Measurements from ENCODE around the gene TREH.

TREH gene

DNA sequence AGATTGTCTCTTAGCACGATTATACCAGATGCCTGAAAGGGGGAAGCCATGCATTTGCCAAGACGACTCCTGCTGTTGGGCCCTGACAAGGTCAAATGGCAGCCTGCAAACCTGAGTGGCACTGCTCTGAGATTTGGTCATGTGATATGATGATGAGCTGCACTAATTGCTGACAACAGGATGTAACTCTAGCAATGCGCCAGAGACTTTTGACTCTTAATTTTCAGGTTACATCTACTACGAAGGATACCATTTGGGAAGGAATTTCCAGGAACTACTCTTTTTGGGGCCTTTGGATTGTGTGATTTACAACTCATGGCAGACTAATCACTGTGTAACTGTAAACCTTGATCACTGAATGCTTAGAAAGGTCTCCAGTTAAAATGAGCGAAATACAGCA, 13.1 kb downstream of the TREH start:
- DNase-seq (ENCODE audit: low read depth in 3 of 3) = no peak

DNA sequence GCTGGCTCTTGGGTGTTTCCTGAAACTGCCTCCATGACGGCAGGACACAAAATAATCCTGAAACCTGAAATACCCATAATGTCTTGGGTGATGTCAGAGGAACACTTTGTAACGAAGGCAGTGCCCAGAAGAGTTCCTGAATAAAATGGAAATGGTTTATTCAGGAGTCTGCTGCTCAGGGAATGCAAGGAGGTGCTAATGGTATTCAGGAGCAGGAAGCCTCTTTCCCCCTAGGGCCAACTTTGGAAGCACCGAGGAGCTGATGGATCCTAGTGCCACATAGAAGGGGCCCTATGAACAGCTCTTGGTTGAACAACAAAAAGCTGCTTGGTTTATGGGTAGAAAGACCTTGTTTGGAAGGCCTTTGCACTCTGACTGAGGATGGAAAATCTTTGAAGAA, 15.5 kb downstream of the TREH start:
- DNase-seq (ENCODE audit: low read depth in 3 of 3) = no peak

DNA sequence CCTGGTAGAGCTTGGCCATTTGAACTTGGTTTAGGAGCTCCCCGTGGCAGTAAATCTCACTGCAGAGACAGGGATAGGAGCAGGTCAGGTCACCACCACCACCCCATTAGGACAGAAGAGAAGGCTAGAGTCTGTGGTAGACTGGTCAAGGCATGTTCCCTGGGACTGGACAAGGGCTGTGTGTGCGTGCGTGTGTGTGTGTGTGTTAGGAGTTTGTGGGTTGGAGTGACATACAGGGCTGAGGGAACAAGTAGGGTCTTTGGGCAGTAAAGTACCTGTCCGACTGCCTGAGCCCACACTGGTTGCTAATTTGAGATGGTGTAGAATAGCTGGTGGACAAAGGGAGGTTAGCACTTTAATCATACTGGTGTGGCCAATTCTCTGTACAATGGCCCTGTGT, 16.1 kb downstream of the TREH start:
- DNase-seq (ENCODE audit: low read depth in 3 of 3) = no peak

DNA sequence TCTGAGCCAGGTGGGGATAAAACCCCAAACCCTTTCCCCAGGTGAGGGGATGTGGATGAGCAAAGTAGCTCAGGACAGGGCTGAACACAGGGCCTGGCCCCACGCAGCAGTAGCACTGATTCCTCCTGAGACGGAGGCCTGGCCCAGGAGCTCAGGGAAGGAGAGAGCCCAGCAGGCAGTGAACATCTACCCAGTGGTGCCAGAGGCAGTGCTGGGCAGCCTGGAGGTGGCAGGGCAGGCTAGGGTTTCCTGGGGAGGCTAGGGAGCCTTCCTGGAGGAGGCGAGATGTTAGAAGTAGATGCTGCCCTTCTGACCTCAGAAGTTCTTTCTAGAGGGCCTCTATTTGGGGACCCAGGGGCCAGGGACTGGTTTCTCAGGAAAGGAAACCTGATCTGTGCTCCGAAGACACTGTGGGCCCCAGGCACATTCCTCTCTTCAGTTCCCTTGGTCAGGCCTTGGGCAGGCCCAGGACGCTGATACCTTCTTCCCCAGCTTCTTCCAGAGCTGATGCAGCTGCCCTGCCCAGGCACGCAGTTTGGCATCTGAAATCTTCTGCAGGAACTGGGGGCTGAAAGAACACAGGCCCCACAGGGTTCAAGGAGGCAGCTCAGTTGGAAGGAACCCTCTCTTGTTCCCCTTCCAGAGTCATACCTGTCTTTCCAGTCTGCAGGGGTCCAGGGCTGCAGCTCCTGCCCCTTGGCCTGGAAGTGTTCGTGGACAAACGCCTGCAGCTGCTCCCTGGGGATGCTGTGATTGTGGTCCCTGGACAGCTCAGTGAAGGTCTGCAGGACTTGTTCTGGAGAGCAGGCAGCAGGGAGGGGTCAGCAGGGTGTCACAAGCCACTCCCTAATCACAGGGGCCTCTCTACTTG, 16.8 kb downstream of the TREH start:
- no peak for DNase-seq (ENCODE audit: low read depth in 3 of 3)

DNA sequence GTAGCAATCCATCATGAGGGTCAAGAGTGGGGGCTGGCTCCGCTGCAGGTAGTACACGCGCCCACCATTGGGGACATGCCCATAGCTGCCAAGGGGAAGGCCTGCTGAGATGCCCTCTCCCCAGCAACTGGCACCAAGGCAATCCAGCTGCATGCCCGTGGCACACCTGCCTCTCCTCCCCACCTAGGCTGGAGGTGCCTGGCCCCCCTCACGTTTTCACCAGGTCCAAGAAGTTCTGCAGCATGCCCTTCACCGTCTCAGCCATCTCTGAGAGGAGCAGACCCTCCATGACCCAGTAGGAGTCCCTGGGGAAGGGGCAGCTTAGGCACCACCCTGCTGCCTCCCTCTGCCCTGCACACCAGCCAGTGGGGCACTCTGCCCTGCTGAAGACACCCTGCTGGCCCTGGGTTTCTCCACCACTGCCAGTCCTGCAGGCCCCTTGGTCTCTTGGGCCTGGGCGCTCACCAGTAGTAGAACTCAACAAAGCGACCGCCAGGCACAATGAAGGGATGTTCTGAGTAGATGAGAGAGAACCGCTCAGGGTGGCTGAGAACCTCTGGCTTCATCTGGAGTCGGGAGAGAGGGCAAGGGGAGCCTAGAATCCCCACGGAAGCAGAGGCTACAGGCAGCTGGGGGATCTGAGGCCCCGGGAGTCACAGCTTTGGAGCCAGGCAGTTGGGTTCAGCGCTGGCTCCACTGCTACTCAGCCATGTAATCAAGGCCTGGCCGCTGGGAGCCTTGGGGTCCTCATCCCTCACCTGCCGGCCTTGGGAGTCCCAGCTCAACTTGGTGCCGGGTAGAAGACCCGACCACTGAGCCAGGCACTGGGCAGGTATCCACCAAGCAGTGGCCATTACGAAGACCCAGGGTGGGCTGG, 17.8 kb downstream of the TREH start:
- DNase-seq (ENCODE audit: low read depth in 3 of 3) = no peak

DNA sequence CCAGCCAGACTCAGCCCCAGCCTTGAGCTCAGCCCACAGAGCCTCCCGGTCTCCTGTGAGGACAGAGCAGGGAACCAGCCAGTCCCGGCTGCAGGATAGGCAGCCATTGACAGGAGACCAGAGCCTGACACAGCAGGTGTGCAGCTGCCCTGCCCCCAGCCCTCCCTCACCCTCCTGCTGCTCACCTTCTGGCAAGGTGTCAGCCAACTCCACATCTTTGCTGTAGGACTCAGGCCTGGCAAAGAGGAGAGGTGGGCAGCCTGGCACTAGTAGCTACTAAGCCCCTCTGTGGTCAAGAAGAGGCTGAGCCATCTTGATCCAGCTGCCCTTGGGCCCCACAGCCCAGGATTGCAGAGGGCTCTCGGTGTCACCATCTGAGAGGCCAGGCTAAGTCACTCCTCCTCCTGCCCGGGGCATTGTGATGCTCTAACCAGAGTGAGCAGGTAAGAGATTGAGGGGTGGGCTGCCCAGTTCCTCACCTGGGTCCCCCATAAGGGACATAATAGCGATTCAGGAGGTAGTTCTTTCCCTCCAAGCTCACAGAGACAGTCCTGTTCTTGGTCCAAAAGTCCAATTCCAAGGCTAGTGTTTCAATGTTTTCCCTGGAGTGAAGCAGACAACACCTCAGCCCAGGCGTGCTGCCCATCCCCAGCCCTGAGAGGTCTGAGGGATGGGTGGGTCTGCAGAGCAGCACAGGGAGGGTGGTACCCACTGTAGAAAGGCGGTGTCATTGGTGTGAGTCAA, 18.6 kb downstream of the TREH start:
- no peak for DNase-seq (ENCODE audit: low read depth in 3 of 3)

DNA sequence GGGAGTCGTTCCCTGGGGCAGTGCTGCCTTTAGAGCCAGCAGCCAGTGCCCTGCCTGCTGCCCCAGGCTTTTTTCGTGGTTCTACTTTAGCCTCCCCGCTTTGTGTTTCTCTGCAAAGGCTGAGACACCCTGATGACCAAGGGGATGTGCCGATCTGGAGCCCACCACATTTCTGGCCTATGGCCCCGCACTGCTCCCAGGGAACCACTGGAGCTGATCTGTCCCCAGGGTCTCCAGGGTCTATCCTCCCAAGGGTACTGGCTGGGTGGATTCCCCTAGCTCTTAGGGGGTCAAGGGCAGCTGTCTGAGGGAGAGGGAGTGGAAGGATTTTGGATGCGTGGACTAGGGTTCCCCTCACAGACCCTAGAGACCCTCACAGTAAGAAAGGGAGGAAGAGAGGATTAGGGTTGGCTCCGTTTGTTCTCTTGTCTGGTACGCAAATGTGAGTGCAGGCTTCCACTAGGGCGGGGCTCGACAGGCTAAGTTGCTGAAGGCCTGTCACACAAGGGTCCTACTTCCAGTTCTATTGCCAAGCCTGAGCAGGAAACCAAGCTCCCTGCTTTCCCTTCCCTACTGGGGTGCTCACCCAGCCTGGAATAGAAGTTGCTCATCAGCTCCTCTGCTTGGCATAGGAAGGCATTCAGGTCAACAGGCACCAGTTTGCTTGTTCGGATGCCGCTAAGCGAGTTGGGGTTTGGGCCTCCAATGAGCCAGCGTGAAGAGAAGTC, 19.3 kb downstream of the TREH start:
- DNase-seq (ENCODE audit: low read depth in 3 of 3) = no peak

DNA sequence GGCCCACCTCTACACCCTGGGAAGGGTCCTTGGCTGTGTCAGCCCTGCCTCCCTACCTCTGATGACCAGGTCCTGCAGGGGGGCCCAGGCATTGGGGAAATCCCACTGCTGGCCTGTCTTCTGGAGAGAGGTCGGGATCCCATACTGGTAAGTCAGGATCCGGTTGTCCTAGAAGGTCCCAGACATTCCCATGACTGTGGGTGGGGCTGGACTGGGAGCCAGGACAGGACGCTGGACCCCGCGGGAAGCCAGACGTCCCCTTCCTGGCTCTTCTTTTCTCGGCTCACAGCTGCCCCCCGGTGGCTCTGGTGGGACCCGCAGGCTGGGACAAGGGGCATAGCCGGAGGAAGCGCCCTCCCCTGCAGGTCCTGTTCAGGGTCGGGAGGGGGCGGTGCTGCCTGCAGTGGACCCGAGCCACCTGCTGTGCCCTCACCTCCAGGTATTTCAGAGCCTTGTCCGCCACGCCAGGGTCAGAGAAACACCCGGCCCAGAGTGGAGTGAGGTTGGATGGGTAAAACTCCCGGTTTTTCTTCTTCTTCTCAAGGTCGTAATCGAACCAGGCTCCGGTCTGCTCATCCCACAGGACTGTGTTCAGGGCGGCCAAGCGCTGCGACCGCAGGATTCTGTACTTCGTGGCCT, 20.0 kb downstream of the TREH start:
- peak; percentile 85 to 90 (median 89) for DNase-seq (ENCODE audit: low read depth in 3 of 3)

DNA sequence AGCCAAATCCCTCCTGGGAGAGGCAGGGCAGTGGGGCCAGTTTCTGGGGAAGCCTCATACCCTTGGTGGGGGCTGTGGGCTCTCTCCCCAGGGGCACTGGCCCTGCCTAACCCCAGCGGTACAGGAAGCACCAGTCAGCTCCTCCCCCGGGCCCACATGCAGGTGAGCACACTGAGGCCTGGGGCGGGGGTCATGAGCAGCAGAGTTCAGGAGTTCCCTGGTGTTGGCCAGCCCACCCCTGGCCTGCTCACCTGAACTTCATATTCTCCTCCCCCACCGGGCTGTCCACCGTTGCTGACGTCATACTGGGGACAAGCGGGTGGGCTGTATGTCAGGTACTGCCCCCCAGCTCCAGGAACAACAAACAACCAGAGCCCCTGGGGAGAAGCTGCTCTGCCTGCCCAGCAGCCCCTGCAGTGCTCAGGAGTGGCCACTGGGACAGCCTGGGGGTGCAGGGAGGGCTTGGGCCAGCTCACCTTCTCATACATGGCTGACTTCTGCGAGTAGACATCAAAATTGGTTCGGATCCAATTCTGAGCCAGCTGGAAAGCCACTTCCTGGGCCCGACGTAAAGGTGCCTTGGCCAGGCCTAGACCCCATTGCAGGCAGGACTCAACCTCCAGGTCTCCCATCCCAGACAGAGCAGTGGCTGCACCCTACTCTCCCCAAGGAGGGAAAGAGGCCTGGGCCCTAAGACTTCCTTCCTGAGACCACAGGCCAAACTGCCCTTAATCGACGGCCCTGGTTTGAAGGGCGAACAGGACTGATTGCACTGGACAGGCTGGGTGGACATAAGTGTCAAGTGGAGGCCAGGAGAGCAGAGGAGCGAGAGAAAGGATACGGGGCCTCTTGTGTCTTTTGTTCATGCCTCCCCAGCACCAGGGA, 20.8 kb downstream of the TREH start:
- no peak for DNase-seq (ENCODE audit: low read depth in 3 of 3)

DNA sequence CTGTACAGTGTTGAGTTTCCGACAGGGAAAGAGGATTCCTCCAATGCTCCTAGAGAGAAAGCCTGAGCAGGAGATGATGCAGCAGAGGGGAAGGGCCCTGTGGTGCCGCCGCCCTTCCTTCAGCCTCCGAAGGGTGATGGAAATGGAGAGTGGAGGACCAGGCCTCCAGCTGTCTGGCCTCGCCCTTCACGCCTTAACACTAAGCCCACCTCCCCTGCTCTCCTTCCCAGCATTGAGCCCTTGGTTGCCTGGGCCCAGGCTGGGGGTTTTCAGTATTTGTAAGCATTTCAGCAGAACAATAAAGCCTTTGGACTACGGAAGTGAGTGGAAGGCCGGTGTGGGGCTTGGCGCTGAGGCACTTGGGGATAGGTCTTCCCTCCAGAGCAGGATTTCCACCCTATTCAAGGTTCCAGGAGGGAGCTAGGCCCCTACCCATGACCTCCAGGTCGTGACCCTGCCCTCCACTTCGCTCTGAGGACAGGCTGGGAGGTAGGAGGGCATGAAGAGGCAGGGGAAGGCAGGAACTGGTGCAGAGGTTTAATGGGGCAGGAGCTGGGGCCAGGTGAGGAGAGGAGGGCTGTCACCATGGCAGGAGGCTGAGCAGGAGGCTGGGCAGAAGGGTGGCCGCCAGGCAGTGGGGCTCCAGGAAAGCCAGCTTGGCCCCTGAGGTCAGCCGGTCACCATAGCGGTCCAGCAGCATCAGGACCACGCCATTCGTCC, 21.6 kb downstream of the TREH start:
- no peak for DNase-seq (ENCODE audit: low read depth in 3 of 3)

DNA sequence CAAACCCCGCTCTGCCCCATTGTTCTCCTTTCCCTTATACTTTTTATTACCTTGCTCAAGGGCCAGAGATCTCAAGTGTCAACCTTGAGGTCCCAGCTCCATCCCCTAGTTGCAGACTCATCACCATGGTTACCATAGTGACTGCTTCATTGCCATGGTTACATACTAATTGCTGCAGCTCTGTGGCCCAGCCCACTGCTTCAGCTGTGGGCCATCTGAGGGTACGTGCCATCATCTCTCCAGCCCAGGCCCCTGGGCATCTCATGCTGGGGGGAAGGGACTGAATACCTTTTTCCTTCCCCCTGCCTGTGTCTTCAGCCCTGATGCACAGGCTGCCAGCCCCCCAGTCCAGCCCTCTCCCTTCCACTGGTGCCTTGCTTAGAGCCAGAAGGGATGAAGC, 22.2 kb downstream of the TREH start:
- no peak for DNase-seq (ENCODE audit: low read depth in 3 of 3)

DNA sequence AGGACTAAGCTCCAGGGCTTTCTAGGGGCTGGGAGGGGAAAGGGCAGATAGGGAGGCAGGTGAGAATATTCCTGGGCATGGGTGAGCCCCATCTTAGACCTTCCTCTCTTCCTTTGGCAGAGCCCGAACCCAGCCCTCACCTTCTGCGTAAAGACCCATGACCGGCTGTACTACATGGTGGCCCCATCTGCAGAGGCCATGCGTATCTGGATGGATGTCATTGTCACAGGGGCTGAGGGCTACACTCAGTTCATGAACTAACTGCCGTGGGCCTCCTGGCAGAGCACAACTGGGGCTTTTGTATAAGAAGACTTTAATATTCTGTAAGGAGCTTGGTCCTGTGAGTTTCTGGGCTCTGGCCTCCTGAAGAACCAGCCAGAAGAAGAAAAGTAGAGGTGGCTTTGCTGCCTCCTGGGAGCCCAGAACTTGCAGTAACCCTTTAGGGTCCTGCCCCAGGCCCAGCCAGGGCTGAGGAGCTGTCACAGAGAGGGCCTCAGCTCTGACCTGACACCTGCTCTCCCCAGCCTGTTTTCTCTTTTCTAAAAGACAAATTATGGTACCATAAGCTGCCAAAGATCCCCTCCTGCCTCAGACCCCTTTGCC, 22.8 kb downstream of the TREH start:
- DNase-seq (ENCODE audit: low read depth in 3 of 3) = no peak

DNA sequence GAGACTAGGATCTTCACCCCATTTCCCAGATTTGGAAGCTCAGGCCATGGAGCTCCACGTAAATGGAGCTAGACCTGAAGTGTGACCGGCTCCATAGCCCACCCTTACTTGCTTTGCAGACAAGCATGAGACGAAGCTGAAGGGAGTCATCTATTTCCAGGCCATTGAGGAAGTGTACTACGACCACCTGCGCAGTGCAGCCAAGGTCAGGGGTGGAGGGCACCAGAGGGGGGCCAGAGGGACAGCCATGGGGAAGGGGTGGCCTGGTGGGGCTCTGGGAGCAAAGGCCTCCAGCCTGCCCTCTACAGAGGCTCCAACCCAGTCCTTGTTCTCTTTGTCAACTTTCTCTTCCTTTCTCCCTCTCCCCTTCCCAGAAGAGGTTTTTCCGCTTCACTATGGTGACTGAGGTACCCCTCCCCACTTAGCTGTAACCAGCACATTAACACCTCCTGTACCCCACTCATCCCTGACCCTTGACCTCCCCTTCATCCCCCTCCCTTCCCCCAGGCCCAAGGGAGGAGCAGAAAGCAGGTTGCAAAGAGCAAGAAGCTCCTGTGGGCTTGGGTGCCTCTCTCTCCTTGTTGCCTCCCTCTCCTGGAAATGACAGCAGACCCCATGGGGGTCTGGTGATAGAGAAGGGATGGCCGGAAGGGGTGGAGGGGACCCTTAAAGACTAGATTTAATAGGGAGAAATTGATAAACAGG, 23.8 kb downstream of the TREH start:
- DNase-seq (ENCODE audit: low read depth in 3 of 3) = no peak

DNA sequence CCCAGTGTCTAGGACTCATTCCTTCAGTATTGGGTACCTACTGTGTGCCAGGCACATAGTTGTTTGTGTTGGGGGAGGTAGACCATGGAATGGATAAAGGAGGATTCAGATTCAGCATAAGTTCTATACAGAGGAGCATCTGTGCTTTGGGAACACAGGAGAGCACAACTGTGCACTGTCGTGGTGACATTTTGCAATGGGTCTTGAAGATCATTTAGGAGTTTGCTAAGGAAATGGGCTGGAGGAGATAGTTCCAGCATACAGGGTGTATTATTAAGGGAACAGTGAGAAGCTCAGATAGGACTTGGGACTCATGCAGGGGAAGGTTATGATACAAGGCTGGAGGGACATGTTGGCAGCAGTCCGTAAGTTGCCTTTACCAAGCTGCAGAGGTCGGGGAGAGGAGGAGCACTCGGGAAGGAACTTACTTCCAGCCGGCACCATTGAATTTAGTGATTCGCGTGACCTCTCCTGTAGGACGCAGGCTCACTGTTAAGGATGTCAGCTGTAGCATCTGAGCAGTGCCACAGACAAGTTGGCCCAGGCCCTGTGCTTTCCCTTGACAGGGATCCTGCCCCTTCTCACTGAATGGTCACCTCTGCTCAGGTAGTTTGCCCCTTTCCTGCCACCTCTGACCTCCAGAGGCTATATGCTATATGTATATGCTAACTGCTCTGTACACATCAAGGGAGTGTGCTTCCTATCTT, 25.6 kb downstream of the TREH start:
- no peak for DNase-seq (ENCODE audit: low read depth in 3 of 3)

DNA sequence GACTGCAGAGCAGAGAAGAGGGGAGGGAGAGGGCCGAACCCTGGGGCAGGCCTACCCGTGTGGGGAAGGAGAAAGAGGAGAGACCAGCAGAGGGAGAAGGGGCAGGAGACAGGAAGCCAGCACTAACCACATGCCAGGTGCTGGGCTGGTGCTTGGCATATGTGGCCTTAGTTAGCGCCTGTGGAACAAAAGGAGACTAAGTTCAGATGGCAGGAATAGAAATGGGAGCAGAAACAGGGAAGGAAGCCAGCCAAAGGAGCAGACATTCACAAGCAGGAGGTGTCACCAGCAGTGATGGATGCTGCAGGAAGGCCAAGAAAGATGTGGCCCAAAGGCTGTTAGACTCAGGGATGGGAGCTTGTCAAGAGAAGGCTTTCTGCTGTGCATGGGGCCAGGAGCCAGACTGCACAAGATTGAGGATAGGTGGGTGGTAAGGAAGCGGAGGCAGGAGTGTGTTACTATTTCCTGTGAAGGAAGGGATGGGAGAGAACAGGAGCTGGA, 26.7 kb downstream of the TREH start:
- no peak for DNase-seq (ENCODE audit: low read depth in 3 of 3)

DNA sequence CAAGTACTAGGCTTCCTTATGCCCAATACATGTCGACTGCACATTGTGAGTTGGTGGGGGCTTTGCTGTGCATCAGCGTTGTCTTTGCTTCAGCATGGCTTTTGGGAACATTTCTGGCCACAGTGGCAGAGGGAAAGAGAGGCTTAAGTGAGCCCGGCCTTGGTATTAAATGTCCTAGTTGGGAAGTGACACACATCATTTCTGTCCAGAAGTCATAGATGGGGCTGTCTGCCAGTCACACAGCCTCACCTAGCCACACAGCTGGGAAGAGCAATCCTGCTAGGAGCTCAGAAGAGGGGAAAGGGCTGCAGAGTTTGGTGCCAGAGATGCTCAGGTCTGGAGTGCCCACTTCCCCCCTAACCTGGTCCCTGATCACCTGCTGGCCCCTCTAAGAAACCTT, 27.6 kb downstream of the TREH start:
- DNase-seq (ENCODE audit: low read depth in 3 of 3) = no peak

DNA sequence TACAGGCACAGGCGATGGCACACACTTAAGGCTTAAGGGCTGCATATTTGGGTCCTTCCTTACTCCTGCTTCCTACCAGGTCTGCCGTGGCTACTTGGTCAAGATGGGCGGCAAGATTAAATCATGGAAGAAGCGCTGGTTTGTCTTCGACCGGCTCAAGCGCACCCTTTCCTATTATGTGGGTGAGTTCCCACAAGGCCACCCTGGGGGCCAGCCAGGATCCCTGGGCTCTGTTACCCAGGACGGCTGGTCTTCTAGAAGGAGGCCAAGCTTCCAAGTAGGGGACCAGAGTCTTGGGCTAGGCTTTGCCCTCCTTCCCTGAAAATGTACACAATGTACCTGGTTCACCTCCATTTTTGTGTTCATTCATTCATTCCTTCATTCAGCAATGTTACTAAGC, 29.1 kb downstream of the TREH start:
- no peak for DNase-seq (ENCODE audit: low read depth in 3 of 3)

DNA sequence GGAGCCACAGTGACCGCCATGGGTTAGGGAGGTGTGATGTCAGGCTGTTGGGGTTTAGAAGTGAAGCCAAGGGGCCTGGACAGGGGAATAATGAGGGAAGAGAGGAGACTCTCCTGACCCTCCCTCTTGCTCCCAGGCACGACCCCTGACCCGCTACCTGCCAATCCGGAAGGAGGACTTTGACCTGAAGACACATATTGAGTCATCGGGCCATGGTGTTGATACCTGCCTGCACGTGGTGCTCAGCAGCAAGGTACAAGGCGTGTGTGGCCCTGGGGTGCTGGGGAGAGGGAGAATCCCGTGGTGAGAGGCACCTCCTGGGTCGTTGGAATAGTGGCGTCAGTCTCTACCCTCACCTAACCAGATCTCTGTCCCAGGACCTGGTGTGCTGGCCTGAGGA, 29.5 kb downstream of the TREH start:
- no peak for DNase-seq (ENCODE audit: low read depth in 3 of 3)

All from stimulated activated CD4-positive, alpha-beta T cell treated with anti-CD3 and anti-CD28 coated beads, TNF-alpha, amount 100 ng/mL, for 48 hours (primary cell).